ENCODE data around the gene TM4SF1. TPM values are rescaled to one million over a fixed set of nuclear protein-coding genes. Genes with fewer than 3 reads are reported as not detected.

TM4SF1 gene
- total and polyA plus RNA-seq, 2 donors from 2014 or later, result 101 to 173 TPM

GRCh38 chr3:149356044-149356592 is 21.3 kb downstream of the TM4SF1 start:
- H3K27me3 ChIP-seq (ENCODE audit: control insufficient read depth, insufficient read depth, low read length), result no peaks in the 10 kb centered on the region
- H3K4me3 ChIP-seq (ENCODE audit: low read length in 3 of 3), result no peak overlapping the region
- no peak overlapping the region for H3K9ac ChIP-seq (ENCODE audit: low read length in 3 of 3)
- H3K36me3 ChIP-seq (ENCODE audit: control insufficient read depth in 2 of 3, insufficient read depth in 3 of 3, low read length in 3 of 3), result no peaks in the 10 kb centered on the region
- H3K27ac ChIP-seq (ENCODE audit: low read depth in 2 of 2, low read length in 2 of 2), result no peak overlapping the region
- no peak for DNase-seq
- H3K4me1 ChIP-seq (ENCODE audit: control insufficient read depth in 2 of 3, insufficient read depth in 2 of 3, low read depth in 1 of 3, low read length in 3 of 3), result no peaks in the 10 kb centered on the region
- TF ChIP-seq, protein P1, sequence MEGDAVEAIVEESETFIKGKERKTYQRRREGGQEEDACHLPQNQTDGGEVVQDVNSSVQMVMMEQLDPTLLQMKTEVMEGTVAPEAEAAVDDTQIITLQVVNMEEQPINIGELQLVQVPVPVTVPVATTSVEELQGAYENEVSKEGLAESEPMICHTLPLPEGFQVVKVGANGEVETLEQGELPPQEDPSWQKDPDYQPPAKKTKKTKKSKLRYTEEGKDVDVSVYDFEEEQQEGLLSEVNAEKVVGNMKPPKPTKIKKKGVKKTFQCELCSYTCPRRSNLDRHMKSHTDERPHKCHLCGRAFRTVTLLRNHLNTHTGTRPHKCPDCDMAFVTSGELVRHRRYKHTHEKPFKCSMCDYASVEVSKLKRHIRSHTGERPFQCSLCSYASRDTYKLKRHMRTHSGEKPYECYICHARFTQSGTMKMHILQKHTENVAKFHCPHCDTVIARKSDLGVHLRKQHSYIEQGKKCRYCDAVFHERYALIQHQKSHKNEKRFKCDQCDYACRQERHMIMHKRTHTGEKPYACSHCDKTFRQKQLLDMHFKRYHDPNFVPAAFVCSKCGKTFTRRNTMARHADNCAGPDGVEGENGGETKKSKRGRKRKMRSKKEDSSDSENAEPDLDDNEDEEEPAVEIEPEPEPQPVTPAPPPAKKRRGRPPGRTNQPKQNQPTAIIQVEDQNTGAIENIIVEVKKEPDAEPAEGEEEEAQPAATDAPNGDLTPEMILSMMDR (IDR thresholded peaks at IDR 0.05; ENCODE audit: borderline replicate concordance, extremely low read depth, insufficient read depth), result no peak
- H3K9me3 ChIP-seq (ENCODE audit: control insufficient read depth in 2 of 3, insufficient read depth in 1 of 3, low read length in 3 of 3), result no peaks in the 10 kb centered on the region
- FAIRE-seq, result no peak
- intact Hi-C loops (cut with DNase I), result no loop called here

- Histone ChIP-seq H3K36me3 (ENCODE audit: control insufficient read depth in 2 of 3, insufficient read depth in 3 of 3, low read length in 3 of 3) (no peaks in the 10 kb centered on the region), H3K9me3 (ENCODE audit: control insufficient read depth in 2 of 3, insufficient read depth in 1 of 3, low read length in 3 of 3) (no peaks in the 10 kb centered on the region), H3K9ac (ENCODE audit: low read length in 3 of 3) (no peak overlapping the region), H3K27ac (ENCODE audit: low read depth in 2 of 2, low read length in 2 of 2) (no peak overlapping the region), H3K4me3 (ENCODE audit: low read length in 3 of 3) (no peak overlapping the region), H3K27me3 (ENCODE audit: control insufficient read depth, insufficient read depth, low read length) (no peaks in the 10 kb centered on the region), H3K4me1 (ENCODE audit: control insufficient read depth in 2 of 3, insufficient read depth in 2 of 3, low read depth in 1 of 3, low read length in 3 of 3) (no peaks in the 10 kb centered on the region)
- intact Hi-C loops (cut with DNase I), result no loop called here
- FAIRE-seq (no peak), DNase-seq (no peak)
- TF ChIP-seq, protein P1 (IDR thresholded peaks at IDR 0.05; ENCODE audit: borderline replicate concordance, extremely low read depth, insufficient read depth), result no peak
Measured at GRCh38 chr3:149353581-149354184, 23.8 kb downstream of the TM4SF1 start.

DNA sequence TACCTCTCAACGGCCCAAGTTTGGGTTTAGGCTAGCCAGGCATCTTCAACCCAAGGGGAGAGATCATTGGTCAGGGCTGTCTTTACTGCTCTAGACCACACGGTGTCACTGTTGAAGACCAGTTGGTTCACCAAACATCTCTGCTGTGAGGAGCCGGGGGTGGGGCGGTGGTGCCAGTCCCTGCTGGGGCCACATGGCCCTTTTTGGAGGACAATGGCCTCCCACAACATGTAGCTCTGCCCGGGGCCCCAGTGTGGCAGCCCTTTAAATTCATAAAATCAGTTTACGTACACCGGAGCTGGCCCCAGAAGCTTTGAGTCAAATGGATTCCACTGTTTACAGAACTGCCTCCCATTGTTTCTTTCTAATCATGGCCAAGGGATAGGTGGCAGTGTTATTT is 24.9 kb downstream of the TM4SF1 start:
- DNase-seq, result peak in 4 of 5 donors; percentile 17 to 66 (median 34)
- FAIRE-seq, result no peak
- H3K4me3 ChIP-seq (ENCODE audit: low read length in 3 of 3), result no peak overlapping the region
- H3K9ac ChIP-seq (ENCODE audit: low read length in 3 of 3), result no peak overlapping the region
- intact Hi-C loops (cut with DNase I), result no loop called here
- H3K4me1 ChIP-seq (ENCODE audit: control insufficient read depth in 2 of 3, insufficient read depth in 2 of 3, low read depth in 1 of 3, low read length in 3 of 3), result no peaks in the 10 kb centered on the region
- H3K9me3 ChIP-seq (ENCODE audit: control insufficient read depth in 2 of 3, insufficient read depth in 1 of 3, low read length in 3 of 3), result no peaks in the 10 kb centered on the region
- H3K27me3 ChIP-seq (ENCODE audit: control insufficient read depth, insufficient read depth, low read length), result no peaks in the 10 kb centered on the region
- TF ChIP-seq, protein P1 (IDR thresholded peaks at IDR 0.05; ENCODE audit: borderline replicate concordance, extremely low read depth, insufficient read depth), result peak; percentile 78
- H3K36me3 ChIP-seq (ENCODE audit: control insufficient read depth in 2 of 3, insufficient read depth in 3 of 3, low read length in 3 of 3), result no peaks in the 10 kb centered on the region
- no peak overlapping the region for H3K27ac ChIP-seq (ENCODE audit: low read depth in 2 of 2, low read length in 2 of 2)
